SK-N-MC (cell line): ENCODE data around the gene C19orf67.

Experiments used
- DNase-seq: peaks from one replicate; pipeline ENCODE4 v3.0.0-alpha.2; 2011; ENCODE audit warnings: low read depth, low spot score
- H3K27ac ChIP-seq: fragments of 200-600 bp; sonication (generic); 2 replicates; pipeline ENCODE4 v1.5.1; 2016; ENCODE audit warnings: mixed run types
- H3K36me3 ChIP-seq: fragments of 200-600 bp; sonication (generic); 2 replicates; pipeline ENCODE4 v1.6.1; 2017; ENCODE audit warnings: antibody characterized with exemption, low read length, mixed read lengths; ENCODE audit not compliant: insufficient read depth
- H3K4me3 ChIP-seq: fragments of 200-600 bp; sonication (generic); 2 replicates; pipeline ENCODE4 v1.5.1; 2016
- H3K9ac ChIP-seq: fragments of 200-600 bp; sonication (generic); 2 replicates; pipeline ENCODE4 v1.8.0; 2017; ENCODE audit warnings: mixed run types, mixed read lengths; ENCODE audit not compliant: insufficient read length
- H3K9me3 ChIP-seq: fragments of 200-600 bp; sonication (generic); 2 replicates; pipeline ENCODE4 v1.6.1; 2017; ENCODE audit warnings: low read depth, mild to moderate bottlenecking, antibody characterized with exemption, low read length, moderate library complexity, mixed read lengths
- EZH2 ChIP-seq: fragments of 200-600 bp; sonication (generic); IDR thresholded peaks from one replicate; pipeline ENCODE4 v1.6.1; 2017; ENCODE audit warnings: antibody characterized with exemption
- FOXP2 ChIP-seq: optimal IDR thresholded peaks from 2 replicates; pipeline ENCODE3; 2011; ENCODE audit warnings: mild to moderate bottlenecking, moderate library complexity; ENCODE audit not compliant: insufficient read depth; ENCODE audit errors: extremely low read length, control extremely low read depth
- POLR2AphosphoS5 ChIP-seq: IDR thresholded peaks from 2 replicates; pipeline ENCODE4 v1.6.1; 2012; ENCODE audit warnings: mild to moderate bottlenecking, low read depth, low read length, borderline replicate concordance

C19orf67 gene

GRCh38 chr19:14085309-14085995, at the start of gene C19orf67:
Gene C19orf67, minus strand, starts transcription at chr19:14085783. Its CDS starts 156 bp downstream, at chr19:14085627.
- TF ChIP-seq POLR2AphosphoS5 (no peak), EZH2 (no peak), FOXP2 (no peak)
- H3K9ac ChIP-seq: no peak within 1 kb of the TSS
- no peak within 1 kb of the TSS for H3K4me3 ChIP-seq

GRCh38 chr19:14135355-14135754, 49.8 kb upstream of the C19orf67 start:
- TF ChIP-seq FOXP2 (no peak), POLR2AphosphoS5 (no peak), EZH2 (no peak)
- H3K27ac ChIP-seq: no peak overlapping the region
- peak overlapping the region; percentile 93 for H3K4me3 ChIP-seq
- no peaks in the 10 kb centered on the region for H3K9me3 ChIP-seq
- H3K36me3 ChIP-seq: no peaks in the 10 kb centered on the region
- H3K9ac ChIP-seq: peak overlapping the region; percentile 82
- DNase-seq: no peak

More at GRCh38 chr19:14085309-14085995, at the start of gene C19orf67:
- H3K9me3 ChIP-seq: no peaks in the 10 kb centered on the region
- H3K36me3 ChIP-seq: peaks cover 20% of the 10 kb centered on the region
- no peak within 1 kb of the TSS for H3K27ac ChIP-seq
- no peak for DNase-seq

GRCh38 chr19:14127929-14128509, 42.4 kb upstream of the C19orf67 start:
- Histone ChIP-seq H3K36me3 (no peaks in the 10 kb centered on the region), H3K9me3 (no peaks in the 10 kb centered on the region), H3K27ac (no peak overlapping the region), H3K9ac (no peak overlapping the region), H3K4me3 (no peak overlapping the region)
- no peak for TF ChIP-seq FOXP2
- TF ChIP-seq POLR2AphosphoS5: no peak
- TF ChIP-seq EZH2: no peak
- no peak for DNase-seq

GRCh38 chr19:14127176-14127575, 41.6 kb upstream of the C19orf67 start:
- TF ChIP-seq POLR2AphosphoS5: no peak
- TF ChIP-seq FOXP2: no peak
- TF ChIP-seq EZH2: no peak
- Histone ChIP-seq H3K4me3 (no peak overlapping the region), H3K9ac (no peak overlapping the region), H3K9me3 (no peaks in the 10 kb centered on the region), H3K36me3 (no peaks in the 10 kb centered on the region), H3K27ac (no peak overlapping the region)
- DNase-seq: no peak

GRCh38 chr19:14122924-14123323, 37.3 kb upstream of the C19orf67 start:
- TF ChIP-seq POLR2AphosphoS5 (no peak), FOXP2 (no peak), EZH2 (no peak)
- Histone ChIP-seq H3K27ac (no peak overlapping the region), H3K4me3 (no peak overlapping the region), H3K9me3 (no peaks in the 10 kb centered on the region), H3K36me3 (no peaks in the 10 kb centered on the region), H3K9ac (no peak overlapping the region)
- DNase-seq: no peak

- DNase-seq: no peak
- no peaks in the 10 kb centered on the region for H3K9me3 ChIP-seq
- H3K27ac ChIP-seq: no peak overlapping the region
- no peaks in the 10 kb centered on the region for H3K36me3 ChIP-seq
- H3K9ac ChIP-seq: no peak overlapping the region
- TF ChIP-seq EZH2 (no peak), FOXP2 (no peak), POLR2AphosphoS5 (no peak)
- H3K4me3 ChIP-seq: no peak overlapping the region
Measured at GRCh38 chr19:14120497-14120780, 34.9 kb upstream of the C19orf67 start.

GRCh38 chr19:14119644-14120496, 34.3 kb upstream of the C19orf67 start:
- Histone ChIP-seq H3K4me3 (no peak overlapping the region), H3K36me3 (no peaks in the 10 kb centered on the region), H3K9ac (no peak overlapping the region), H3K27ac (no peak overlapping the region), H3K9me3 (no peaks in the 10 kb centered on the region)
- TF ChIP-seq EZH2 (no peak), POLR2AphosphoS5 (no peak), FOXP2 (no peak)
- DNase-seq: no peak

- no peaks in the 10 kb centered on the region for H3K9me3 ChIP-seq
- H3K9ac ChIP-seq: no peak overlapping the region
- H3K36me3 ChIP-seq: no peaks in the 10 kb centered on the region
- TF ChIP-seq FOXP2 (no peak), POLR2AphosphoS5 (no peak), EZH2 (no peak)
- no peak overlapping the region for H3K27ac ChIP-seq
- H3K4me3 ChIP-seq: peak overlapping the region; percentile 80; the same call in 1 of the 2 replicates
- no peak for DNase-seq
Measured at GRCh38 chr19:14119146-14119545, 33.6 kb upstream of the C19orf67 start.
